ENCODE measurements around the gene C1orf159.
"Not testable (repeated sequence)": the region's sequence is repeated elsewhere in the genome, so short reads cannot be mapped to it uniquely, and the experiment has no call there.

C1orf159 gene

GRCh38 chr1:1115786-1116700 is at the start of gene C1orf159:
Gene C1orf159 (minus strand): TSS chr1:1116089. CDS start chr1:1091543, 24,546 bp downstream.
- peak; percentile 97 for DNase-seq (ENCODE audit: low read depth)

- DNase-seq (ENCODE audit: low read depth): no peak
Observed at GRCh38 chr1:1165485-1165884, 49.6 kb upstream of the C1orf159 start.

GRCh38 chr1:1164701-1165451 is 49.0 kb upstream of the C1orf159 start:
- DNase-seq (ENCODE audit: low read depth): no peak

DNA sequence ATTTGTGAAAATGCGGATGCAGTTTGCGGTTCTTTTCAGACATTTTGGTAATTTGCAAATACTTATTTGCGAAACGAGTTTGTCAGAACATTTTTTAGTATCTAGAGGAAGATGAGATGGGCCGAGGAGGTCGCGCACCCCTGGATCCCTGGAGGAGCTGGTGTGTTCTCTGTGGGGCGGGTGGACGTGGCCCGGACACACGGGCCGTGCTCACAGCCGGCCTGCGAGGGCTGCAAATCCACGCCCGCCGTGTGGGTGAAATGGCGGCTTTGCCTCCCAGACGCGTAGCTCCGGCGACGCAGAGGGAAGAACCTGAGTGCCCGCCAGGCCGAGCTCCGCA is 48.4 kb upstream of the C1orf159 start:
- no peak for DNase-seq (ENCODE audit: low read depth)

DNA sequence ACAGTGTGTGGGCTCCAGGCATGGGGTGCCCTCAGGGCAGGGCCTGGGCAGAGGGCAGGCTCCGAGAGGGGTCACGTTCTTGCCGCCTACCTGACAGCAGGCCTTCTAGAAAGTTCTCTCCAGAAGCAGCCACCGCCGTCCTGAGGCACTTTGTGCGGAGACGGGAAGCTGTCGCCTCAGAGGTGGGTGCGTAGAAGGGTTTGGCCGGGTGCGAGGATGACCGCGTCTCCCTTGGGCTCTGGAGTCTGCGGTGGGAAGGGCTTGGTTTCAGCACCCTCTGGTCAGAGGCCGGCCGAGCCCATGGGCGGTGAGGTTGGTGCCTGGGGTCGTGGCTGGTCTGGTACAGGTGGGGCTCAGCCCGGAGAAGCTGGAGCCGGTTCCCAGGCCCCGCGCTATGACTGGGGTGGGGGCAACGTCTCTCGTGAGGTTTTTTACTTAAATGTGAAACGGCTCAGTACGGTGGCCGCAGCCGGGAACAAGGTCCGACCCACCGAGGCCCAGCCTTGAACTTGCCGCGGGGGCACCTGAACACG is 47.7 kb upstream of the C1orf159 start:
- no peak for DNase-seq (ENCODE audit: low read depth)

DNA sequence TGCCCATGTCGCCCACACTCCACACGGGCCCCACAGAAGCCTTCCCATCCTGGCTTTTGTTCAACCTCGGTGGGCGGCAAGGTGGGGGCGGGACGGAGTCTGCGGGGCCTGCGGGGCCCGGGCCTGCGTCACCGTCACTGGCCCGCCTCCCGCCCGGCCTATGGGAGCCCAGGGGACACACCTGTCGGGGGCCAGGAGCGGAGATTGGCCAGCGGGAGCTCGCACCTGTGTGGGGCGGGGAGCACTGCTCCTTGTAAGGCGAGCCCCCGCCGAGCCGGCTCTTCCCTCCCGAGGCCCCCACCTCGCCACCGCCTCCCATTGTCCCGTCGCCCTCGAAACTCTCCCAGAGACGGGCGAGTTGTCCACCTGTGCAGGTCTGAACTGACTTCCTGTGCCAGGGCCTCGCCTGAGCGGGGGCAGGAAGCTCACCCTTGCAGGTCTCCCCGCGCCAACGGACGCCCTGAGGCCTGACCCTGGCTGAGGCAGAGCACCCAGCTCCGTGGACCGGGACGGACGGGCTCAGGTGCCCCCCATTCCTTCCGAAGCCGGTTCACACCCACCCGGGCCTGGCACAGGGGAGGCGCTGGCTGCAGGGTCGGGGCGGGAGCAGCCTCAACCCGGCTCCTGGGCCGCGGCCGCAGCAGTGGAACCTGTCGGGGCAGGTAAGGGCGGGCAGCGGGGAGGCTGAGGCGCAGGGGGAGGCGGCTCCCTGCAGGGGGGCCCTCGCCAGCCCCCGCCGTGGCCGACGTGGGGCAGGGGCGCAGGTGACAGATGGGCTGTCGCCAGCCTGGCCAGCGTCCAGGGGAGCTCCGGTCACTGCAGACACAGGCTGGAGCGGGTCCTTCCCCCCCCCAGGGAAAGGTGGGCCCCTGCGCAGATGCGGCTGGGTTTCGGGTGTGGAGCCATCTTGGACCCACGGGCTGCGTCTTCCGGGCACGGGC is 47.0 kb upstream of the C1orf159 start:
- no peak for DNase-seq (ENCODE audit: low read depth)

DNA sequence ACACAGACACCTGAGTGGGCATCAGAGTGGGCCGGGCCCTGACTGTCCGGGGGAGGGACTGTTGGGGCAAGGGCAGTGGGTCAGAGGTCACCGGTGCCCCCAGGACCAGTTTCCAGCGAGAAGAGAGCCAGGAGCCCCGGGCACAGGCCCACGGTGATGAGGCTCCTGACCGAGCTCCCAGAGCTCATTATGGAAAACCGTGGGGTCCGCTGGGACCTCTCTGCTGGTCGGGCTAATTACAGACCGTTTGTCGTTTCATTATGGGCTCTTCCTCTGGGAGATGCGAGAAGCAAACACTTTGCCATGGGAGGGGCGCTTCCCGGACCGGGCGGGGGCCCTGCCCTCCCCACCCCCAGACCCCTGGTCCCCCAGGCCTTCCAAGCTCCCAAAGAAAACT is 45.8 kb upstream of the C1orf159 start:
- DNase-seq (ENCODE audit: low read depth): no peak

- DNase-seq (ENCODE audit: low read depth): no peak
Observed at GRCh38 chr1:1161078-1161682, 45.3 kb upstream of the C1orf159 start.

- DNase-seq (ENCODE audit: low read depth): no peak
Observed at GRCh38 chr1:1160281-1160930, 44.5 kb upstream of the C1orf159 start.

GRCh38 chr1:1157914-1158710 is 42.2 kb upstream of the C1orf159 start:
- DNase-seq (ENCODE audit: low read depth): no peak

DNA sequence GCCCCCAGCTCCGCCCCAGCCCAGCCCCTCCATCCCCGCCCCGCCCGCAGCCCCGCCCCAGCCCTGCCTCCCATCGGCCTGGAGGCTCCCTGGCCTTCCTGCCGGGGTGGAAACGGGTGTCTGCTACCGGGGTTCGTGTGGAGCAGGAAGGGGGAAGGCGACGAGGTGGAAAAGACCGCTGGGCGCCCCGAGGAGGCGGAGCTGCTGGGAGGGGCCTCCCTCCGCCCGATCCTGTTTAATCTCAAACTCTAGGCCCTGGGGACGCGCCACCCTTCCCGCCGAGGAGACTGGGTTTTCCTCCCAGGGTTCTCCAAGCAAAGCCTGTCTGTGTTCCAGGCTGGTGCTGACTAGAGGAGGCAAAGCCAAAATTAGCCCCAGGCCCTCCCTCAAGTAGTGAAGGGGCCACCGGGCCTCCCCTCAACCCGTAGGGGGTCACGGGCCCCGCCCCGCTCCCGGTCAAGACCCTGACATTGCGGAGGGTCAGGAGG is 41.6 kb upstream of the C1orf159 start:
- peak; percentile 68 for DNase-seq (ENCODE audit: low read depth)

DNA sequence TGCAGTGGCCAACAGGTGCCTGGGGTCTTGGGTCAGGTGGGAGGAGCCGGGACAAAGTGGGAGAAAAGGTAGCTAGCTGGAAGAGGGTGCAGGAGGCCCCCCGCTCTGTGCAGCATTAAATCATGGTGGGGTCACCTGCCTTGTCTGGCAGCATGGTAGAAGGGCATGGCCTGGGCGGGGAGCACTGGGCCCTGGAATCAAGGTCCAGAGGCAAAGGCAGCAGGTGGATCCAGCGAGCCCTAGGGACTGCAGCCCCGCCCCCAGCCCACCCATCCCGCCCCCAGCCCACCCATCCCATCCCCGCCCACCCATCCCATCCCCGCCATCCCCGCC is 41.1 kb upstream of the C1orf159 start:
- DNase-seq (ENCODE audit: low read depth): no peak

GRCh38 chr1:1156140-1157032 is 40.5 kb upstream of the C1orf159 start:
- DNase-seq (ENCODE audit: low read depth): no peak

GRCh38 chr1:1155258-1155657 is 39.4 kb upstream of the C1orf159 start:
- no peak for DNase-seq (ENCODE audit: low read depth)

DNA sequence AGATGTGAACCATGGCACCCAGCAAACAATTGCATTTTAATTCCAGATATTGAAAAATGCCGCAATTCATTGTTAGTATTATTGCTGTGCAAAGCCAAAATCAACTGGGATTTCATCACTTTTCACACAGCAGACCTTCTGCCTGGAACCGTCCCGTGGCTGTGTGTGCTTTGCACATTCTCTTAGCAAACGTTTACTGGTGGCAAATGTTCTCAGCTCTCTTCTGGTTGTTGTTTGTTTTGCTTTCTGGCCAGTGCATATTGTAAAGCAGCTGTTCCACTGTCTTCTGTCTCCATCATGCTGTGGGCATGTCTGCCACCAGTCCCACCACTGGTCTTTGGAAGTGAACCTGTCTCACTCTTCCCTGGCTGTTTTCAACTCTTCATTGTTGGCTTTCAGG is 38.0 kb upstream of the C1orf159 start:
- no peak for DNase-seq (ENCODE audit: low read depth)

DNA sequence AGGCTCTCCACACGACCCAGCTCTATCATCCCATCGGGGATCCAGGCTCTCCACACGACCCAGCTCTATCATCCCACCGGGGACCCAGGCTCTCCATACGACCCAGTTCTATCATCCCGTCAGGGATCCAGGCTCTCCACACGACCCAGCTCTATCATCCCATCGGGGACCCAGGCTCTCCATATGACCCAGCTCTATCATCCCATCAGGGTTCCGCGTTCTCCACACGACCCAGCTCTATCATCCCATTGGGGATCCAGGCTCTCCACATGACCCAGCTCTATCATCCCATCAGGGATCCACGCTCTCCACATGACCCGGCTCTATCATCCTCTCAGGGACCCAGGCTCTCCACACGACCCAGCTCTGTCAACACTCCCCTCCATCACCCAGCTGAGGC is 37.3 kb upstream of the C1orf159 start:
- not testable (repeated sequence) for DNase-seq (ENCODE audit: low read depth)

- not testable (repeated sequence) for DNase-seq (ENCODE audit: low read depth)
Observed at GRCh38 chr1:1152431-1152830, 36.5 kb upstream of the C1orf159 start.

DNA sequence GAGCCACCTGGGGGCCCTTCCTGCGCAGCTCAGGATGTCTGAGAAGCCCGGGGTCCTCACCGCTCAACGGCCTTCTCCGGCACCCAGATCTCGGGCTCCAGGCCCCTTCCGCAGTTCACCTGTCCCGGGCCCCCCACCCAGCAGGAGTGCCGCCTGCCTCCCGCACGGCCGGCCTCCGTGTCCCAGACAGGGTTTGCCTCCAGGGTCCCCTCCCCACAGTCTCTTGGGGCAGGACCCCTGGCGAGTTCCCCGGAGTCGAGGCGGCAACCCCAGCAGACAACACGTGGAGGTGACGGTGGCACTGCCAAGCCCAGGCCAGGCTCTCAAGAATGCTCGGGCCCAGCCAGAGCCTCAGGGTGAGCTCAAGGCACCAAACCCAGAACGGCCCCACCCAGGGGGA is 35.4 kb upstream of the C1orf159 start:
- no peak for DNase-seq (ENCODE audit: low read depth)

DNA sequence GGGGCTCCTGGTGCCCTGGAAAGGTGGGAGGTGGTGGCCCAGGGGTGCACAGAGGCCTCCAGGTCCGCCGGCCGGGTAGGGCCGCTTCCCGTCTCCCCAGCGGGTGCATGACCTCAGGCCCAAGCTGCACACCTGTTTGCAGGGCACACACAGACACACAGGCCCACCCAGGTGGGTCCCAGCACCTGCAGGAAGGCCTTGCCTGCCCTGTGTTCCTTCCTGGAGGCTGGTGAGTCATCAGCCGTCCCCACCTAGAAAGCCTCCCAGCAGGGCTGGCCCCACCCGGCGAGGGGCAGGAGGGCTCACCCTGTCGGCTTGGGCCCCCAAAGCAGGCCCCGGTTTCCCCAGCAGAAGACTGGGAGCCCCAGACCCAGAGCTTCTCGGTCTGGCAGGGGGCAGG is 34.2 kb upstream of the C1orf159 start:
- no peak for DNase-seq (ENCODE audit: low read depth)

Data from stromal cell of bone marrow (primary cell).